Breast epithelium (tissue), 3 donors: ENCODE measurements around the gene DTNB.

Source experiments
- POLR2A ChIP-seq: fragments of 450-650 bp; IDR thresholded peaks from one replicate; pipeline ENCODE4 v1.6.1; 2016; ENCODE audit warnings: antibody characterized with exemption, mild to moderate bottlenecking, moderate library complexity
- POLR2AphosphoS5 ChIP-seq, 3 donors: sonication (generic); formaldehyde crosslinking; IDR thresholded peaks; one replicate each; pipeline ENCODE4 v1.6.1; 2017; ENCODE audit warnings: antibody characterized with exemption in 3 of 3
- TF ChIP-seq, protein P1 (sequence below), 3 donors: fragments of 450-650 bp; IDR thresholded peaks; one replicate each; pipeline ENCODE4 v1.5.1; 2016 to 2017; ENCODE audit warnings: antibody characterized with exemption in 3 of 3, mild to moderate bottlenecking in 3 of 3, moderate library complexity in 3 of 3

DNA sequence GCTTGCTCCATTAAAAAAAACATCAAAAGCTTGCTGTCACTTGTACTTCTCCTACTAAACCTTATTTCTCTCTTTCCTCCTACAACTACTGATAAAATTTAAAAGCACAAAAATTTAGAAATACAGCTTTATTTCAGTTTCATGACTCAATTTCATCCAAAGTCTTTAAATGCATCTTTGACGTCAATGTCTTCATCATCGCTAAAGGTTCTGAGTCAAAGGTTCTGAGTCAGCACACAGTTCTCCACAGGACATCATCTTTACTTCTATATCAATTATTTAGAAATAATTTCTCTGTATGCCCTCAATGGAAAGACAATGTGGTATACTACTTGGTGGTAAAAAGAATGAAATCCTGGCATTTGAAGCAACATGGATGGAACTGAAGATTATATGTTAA lies 167.8 kb downstream of the DTNB start:
- TF ChIP-seq POLR2A (no peak), POLR2AphosphoS5 (IDR thresholded peaks at IDR 0.05) (no peak)
- TF ChIP-seq, protein P1, sequence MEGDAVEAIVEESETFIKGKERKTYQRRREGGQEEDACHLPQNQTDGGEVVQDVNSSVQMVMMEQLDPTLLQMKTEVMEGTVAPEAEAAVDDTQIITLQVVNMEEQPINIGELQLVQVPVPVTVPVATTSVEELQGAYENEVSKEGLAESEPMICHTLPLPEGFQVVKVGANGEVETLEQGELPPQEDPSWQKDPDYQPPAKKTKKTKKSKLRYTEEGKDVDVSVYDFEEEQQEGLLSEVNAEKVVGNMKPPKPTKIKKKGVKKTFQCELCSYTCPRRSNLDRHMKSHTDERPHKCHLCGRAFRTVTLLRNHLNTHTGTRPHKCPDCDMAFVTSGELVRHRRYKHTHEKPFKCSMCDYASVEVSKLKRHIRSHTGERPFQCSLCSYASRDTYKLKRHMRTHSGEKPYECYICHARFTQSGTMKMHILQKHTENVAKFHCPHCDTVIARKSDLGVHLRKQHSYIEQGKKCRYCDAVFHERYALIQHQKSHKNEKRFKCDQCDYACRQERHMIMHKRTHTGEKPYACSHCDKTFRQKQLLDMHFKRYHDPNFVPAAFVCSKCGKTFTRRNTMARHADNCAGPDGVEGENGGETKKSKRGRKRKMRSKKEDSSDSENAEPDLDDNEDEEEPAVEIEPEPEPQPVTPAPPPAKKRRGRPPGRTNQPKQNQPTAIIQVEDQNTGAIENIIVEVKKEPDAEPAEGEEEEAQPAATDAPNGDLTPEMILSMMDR (IDR thresholded peaks at IDR 0.05) = no peak
